AML-193 (cell line): ENCODE results near the gene HAPLN3.

ENCODE experiments used
- DNase-seq, 2 experiments: peaks; one replicate each; lab custom pipeline; 2025; lab: John Stamatoyannopoulos, UW

The HAPLN3 gene

GRCh38 chr15:88909956-88910831, 14.8 kb upstream of the HAPLN3 start:
- DNase-seq: no peak

GRCh38 chr15:88908697-88909621, 13.6 kb upstream of the HAPLN3 start:
- no peak for DNase-seq

DNA sequence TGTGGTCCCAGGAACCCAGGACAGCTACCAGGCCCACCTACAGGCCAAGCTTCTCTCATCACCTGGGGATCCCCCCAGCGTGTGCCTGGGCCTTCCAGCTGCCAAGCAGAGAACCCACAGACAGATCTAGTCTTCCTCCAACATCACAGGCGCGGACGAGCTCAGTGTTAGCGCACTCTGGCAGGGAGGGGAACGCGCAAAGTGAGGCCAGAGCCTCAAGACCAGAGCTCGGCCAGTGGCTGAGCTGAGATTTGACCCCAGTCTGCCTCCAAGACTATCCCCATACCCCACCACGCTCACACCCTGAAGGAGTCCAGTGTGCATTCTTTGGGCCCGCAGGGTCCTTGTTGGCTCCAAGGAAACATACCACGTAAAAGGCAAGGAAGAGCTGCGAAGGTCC, 12.8 kb upstream of the HAPLN3 start:
- DNase-seq: no peak

GRCh38 chr15:88907111-88907510, 11.8 kb upstream of the HAPLN3 start:
- no peak for DNase-seq

- no peak for DNase-seq
These were observed 11.2 kb upstream of the HAPLN3 start for GRCh38 chr15:88906551-88906950.

DNA sequence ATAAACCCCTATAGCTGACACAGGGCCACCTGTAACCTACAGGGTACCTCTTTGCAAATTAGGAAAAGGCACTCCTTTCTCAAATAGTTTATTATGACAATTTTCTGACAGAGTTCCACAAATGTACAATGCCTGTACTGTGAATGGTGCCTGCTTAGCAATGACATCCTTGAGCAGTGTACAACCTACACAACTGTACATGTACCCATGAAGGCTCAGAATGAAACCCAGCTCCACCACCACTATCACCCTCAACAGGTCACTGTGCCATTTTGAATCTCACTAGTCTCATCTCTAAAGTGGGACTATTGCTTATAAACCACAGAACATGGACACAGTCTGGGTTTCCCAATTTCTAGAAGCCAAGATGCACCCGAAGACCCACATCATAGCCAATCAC, 10.8 kb upstream of the HAPLN3 start:
- no peak for DNase-seq

DNA sequence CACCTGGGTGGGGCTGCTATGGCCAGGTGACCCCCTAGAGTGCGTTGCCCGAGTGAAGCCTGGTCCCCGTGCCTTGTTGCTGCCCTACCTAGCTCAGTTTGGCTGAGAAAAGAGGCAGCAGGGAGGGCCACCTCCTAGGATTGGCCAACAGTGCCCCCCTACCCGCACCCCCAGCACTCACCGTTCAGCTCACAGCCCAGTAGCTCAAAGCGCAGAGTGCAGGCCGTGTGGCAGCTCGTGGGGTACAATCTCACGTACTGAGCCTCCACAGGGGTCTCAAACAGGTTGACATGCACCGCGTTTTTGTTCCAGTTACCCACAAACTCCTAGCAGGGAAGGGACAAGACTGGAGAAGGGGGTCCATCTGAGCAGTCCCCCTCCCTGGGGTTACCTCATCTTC, 10.2 kb upstream of the HAPLN3 start:
- DNase-seq: no peak

- DNase-seq: peak; percentile 29 to 31
These were observed 9.4 kb upstream of the HAPLN3 start for GRCh38 chr15:88904624-88905327.

DNA sequence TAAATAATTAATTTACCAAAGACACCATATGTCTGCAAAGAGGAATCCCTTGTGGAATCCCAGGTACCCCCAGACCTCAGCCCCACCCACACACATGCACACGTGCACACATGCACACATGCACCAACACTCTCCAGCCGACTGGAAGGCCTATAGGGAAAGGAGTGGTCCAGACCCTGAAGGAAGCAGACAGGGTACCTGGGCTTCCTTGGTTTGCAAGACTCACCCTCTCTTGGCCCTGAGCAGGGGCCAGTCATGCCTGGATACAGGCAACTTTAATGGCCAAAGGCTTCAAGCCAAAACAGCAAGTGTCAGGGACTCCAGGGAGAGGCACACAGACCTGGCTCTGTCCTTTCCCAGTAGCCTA, 8.9 kb upstream of the HAPLN3 start:
- DNase-seq: no peak

- DNase-seq: no peak
These were observed 7.5 kb upstream of the HAPLN3 start for GRCh38 chr15:88902846-88903245.

DNA sequence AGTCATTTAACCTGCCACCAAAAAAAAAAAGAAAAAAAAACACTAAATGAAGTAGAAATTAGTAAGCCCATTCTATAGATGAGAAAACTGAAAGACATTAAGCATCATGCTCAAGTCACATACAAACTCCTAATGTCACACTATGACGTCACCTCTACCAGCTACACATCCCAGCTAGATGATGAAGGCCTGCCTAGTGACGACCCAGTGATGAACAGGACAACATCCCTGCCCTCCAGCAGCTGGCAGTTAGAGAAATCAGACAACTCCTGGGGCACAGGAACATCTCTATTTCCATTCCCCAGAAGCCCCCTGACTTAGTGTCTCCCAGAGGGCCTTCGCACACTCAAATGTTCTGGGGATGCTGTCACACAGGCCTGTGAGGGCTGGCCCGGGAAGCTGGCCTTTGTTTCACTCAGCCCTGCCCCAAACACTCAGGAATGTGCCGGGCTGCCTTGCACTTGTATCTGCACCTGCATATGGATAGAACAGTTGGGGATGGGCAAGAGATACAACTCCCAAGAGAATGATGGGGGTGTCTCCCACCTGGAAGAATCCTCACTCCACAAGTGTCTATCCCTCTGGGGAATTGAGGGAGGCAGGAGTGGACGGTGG, 7.0 kb upstream of the HAPLN3 start:
- DNase-seq: no peak

DNA sequence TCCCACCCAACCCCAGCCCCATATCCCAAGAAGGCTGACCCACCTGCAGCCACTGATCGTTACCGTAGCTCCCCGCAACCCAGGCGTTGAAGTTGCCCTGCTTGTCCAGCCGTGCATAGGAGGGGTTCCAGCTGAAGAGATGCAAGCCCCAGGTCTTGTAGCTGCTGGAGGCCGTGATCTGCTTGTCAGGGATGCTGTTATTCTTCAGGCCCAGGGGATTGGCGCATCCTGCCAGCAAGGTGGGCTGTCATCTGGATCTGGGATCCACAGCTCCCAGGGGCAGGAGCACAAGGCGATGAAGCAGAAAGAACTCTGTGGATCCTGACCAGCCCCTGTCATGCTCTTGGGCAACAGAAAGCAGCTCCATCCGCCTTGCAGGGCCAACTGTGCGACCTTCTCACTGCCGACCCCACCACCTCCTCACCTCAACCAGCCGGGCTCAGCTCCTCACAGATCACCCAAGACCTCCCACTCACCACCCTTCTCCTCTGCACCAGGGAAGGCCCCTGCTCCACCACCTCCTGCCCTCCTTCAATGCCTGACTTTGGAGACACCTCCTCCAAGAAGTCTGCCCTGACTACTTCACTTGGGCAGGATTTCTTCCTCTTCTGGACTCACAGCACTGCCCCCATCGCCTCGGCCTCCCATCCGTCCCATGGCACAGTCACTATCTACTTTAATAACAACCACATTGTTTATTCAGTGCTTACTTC, 6.3 kb upstream of the HAPLN3 start:
- DNase-seq: no peak

GRCh38 chr15:88900982-88901418, 5.7 kb upstream of the HAPLN3 start:
- no peak for DNase-seq

DNA sequence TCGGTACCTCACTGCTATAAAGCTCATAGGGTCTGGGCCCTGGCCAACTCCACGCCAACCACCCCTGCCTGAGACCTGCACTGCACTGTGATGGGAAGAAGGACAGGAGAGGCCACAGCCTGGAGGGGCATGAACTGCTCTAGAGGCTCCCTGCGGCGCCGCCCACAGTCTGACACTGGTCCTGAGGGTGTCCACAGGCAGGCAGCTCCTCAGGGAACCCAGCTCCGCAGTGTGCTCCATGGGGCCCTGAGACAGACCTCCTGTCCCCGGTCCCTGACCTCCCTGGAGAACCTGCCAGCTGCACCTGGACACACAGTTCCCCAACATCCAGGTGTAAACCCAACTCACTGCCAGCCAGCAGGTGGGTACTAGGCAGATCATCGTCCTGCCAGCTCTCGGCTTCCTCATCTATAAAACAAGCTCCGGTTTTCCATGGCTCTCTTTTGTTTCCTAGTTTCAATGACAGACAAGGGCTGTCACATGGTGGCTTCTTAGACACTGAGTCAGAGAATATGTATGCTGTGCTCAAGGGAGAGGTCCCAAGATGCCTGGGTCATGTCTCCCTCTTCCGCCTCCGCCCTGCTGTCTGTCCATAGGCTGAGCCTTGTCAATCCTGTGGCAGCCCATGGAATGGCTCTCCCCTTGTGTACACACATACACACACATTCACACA, 5.1 kb upstream of the HAPLN3 start:
- DNase-seq: no peak

- DNase-seq: no peak
These were observed 3.9 kb upstream of the HAPLN3 start for GRCh38 chr15:88899251-88899650.

GRCh38 chr15:88898736-88899135, 3.4 kb upstream of the HAPLN3 start:
- DNase-seq: no peak

- DNase-seq: peak; percentile 12 to 34
These were observed 2.3 kb upstream of the HAPLN3 start for GRCh38 chr15:88897456-88898194.

DNA sequence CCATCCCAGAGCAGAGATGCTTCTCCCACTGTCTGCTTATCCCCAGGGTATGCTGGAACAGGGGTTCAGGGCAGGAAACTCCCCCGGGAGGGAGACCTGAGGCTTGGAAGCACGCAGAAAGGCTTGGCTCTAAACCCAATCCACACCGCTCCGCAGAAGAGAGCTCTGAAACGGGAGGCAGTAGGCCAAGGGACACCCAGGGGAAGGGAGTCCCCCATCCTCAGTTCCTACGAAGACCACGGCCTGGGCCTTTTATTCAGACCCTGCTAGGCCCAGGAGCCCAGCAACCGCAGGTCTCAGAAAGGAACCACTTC, 1.8 kb upstream of the HAPLN3 start:
- no peak for DNase-seq

DNA sequence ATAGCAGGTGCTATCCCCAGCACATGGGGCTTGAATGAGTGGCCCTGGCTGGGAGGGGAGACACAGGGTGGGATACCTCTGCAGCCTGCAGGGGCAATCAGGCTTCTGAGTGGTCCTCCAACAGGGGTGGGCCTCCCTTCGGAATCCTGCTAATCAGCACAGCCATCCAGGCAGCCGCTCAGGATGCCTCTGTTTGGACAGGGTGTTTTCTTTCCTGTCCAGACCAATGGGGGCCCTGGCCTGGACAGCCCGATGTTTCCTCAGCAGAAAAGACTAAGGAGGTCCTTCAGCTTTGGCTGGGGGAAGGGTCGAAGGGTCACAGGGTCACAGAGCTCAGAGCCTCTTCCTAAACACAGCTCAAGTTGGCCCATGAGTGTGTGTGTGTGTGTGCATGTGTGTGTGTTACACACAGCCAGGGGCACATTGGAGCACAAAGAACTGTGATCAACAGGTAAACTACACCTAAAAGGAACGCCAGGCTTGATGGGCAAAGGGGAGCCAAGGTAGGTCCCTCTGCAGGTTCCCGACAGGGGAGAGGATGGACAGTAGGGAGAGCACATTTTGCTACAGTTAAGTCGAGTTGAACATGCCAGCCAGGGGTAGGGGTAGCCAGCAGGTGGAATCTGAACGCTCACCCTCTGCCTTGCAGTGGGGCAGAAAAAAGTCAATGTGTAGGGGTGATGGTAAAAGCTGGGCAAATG, 1.1 kb upstream of the HAPLN3 start:
- DNase-seq: no peak
